GM12878 (cell line): ENCODE measurements around the gene EHF. TPM values are rescaled to one million over a fixed set of nuclear protein-coding genes. Genes with fewer than 3 reads are reported as not detected.

Source experiments
- ATF7 ChIP-seq: fragments of 450-650 bp; IDR thresholded peaks from 2 replicates; pipeline ENCODE4 v1.6.1; 2016; ENCODE audit warnings: low read depth, mild to moderate bottlenecking
- CHD1 ChIP-seq: IDR thresholded peaks from 2 replicates; pipeline ENCODE4 v1.6.1; 2012; ENCODE audit warnings: low read depth, low read length, improper control_type of control experiment
- EED ChIP-seq: sonication (generic); IDR thresholded peaks from 2 replicates; pipeline ENCODE4 v1.6.1; 2016; ENCODE audit warnings: antibody characterized with exemption, low read depth
- JUND ChIP-seq: IDR thresholded peaks from 2 replicates; pipeline ENCODE4 v1.6.1; 2012; ENCODE audit warnings: low read depth, mild to moderate bottlenecking, low read length, improper control_type of control experiment, moderate library complexity
- KLF5 ChIP-seq: fragments of 450-650 bp; IDR thresholded peaks from 2 replicates; pipeline ENCODE4 v1.6.1; 2014; ENCODE audit warnings: mild to moderate bottlenecking; ENCODE audit not compliant: partially characterized antibody
- MEF2A ChIP-seq: IDR thresholded peaks from 2 replicates; pipeline ENCODE4 v1.6.1; 2011; ENCODE audit warnings: low read depth, mild to moderate bottlenecking, low read length, moderate library complexity; ENCODE audit not compliant: insufficient read depth
- MTA3 ChIP-seq: IDR thresholded peaks from 2 replicates; pipeline ENCODE4 v1.6.1; 2012; ENCODE audit warnings: low read length, inconsistent platforms, borderline replicate concordance
- POU2F2 ChIP-seq: IDR thresholded peaks from 3 replicates; pipeline ENCODE4 v1.6.1; 2011; ENCODE audit warnings: low read depth, mild to moderate bottlenecking, low read length, borderline replicate concordance
- RAD21 ChIP-seq: IDR thresholded peaks from 2 replicates; pipeline ENCODE4 v1.6.1; 2011; ENCODE audit warnings: mild to moderate bottlenecking, low read depth, low read length, moderate library complexity; ENCODE audit not compliant: insufficient read depth
- RUNX3 ChIP-seq: IDR thresholded peaks from 2 replicates; pipeline ENCODE4 v1.6.1; 2012; ENCODE audit warnings: low read length, inconsistent platforms
- SPI1 ChIP-seq: IDR thresholded peaks from 2 replicates; pipeline ENCODE4 v1.6.1; 2011; ENCODE audit warnings: low read depth, mild to moderate bottlenecking, low read length, moderate library complexity, borderline replicate concordance; ENCODE audit not compliant: insufficient read depth
- TARDBP ChIP-seq: IDR thresholded peaks from 2 replicates; pipeline ENCODE4 v1.6.1; 2016; ENCODE audit warnings: borderline replicate concordance
- YBX1 ChIP-seq: fragments of 450-650 bp; IDR thresholded peaks from 2 replicates; pipeline ENCODE4 v1.6.1; 2016; ENCODE audit warnings: antibody characterized with exemption
- ZNF24 ChIP-seq: fragments of 450-650 bp; IDR thresholded peaks from 2 replicates; pipeline ENCODE4 v1.6.1; 2017; ENCODE audit warnings: antibody characterized with exemption, mild to moderate bottlenecking
- polyA plus RNA-seq, 11 experiments: library from polyadenylated mRNA; depleted of rRNA in 4 of 11; unstranded in 6 of 11; stranded (reverse) in 5 of 11; fragments of >200 nt; fragmentation: Nextera tagmentation in 4 of 11; fragmentation: Illumina TruSeq in 1 of 11; extraction: Ambion mirVana in 4 of 11; extraction: Trizol in 1 of 11; gene quantifications; 1 replicate in 1 of 11; 2 replicates in 10 of 11; pipeline versions ENCODE4 v1.2.1 to v1.2.3, GENCODE V29; 2011 to 2016; ENCODE audit warnings: inconsistent platforms in 2 of 11, missing spikeins in 2 of 11, low read depth in 1 of 11
- total RNA-seq, 4 experiments: library from RNA; depleted of rRNA in 3 of 4; stranded (reverse); fragments of >200 nt in 3 of 4; fragmentation: Illumina TruSeq in 1 of 4; extraction: Trizol in 1 of 4; gene quantifications; 2 replicates each; pipeline versions ENCODE4 v1.2.1 to v1.2.3, GENCODE V29; 2013 to 2021
- TF ChIP-seq, protein P1 (sequence below): fragments of 150-350 bp; IDR thresholded peaks from 2 replicates; pipeline ENCODE4 v1.6.1; 2016; ENCODE audit warnings: low read depth, low read length
- TF ChIP-seq, protein P2 (sequence below): IDR thresholded peaks from 2 replicates; pipeline ENCODE4 v1.6.1; 2011; ENCODE audit warnings: mild to moderate bottlenecking, low read depth, low read length, moderate library complexity; ENCODE audit not compliant: insufficient replicate concordance
- TF ChIP-seq, protein P3 (sequence below): fragments of 150-350 bp; IDR thresholded peaks from 2 replicates; pipeline ENCODE4 v1.6.1; 2014; ENCODE audit warnings: mild to moderate bottlenecking, low read depth, low read length
- TF ChIP-seq, protein P4 (sequence below): fragments of 450-650 bp; IDR thresholded peaks from 2 replicates; pipeline ENCODE4 v1.6.1; 2017; ENCODE audit warnings: borderline replicate concordance
- TF ChIP-seq, protein P5 (sequence below): fragments of 450-650 bp; IDR thresholded peaks from 2 replicates; pipeline ENCODE4 v1.6.1; 2017; ENCODE audit warnings: low read depth, mild to moderate bottlenecking, moderate library complexity

The EHF gene
- total and polyA plus RNA-seq, 10 of the 15 experiments (the other 5 are each of a cell fraction or from before 2014, with no cell fraction given), result 0.04 to 0.33 (median 0.06) TPM; not detected in 6

DNA sequence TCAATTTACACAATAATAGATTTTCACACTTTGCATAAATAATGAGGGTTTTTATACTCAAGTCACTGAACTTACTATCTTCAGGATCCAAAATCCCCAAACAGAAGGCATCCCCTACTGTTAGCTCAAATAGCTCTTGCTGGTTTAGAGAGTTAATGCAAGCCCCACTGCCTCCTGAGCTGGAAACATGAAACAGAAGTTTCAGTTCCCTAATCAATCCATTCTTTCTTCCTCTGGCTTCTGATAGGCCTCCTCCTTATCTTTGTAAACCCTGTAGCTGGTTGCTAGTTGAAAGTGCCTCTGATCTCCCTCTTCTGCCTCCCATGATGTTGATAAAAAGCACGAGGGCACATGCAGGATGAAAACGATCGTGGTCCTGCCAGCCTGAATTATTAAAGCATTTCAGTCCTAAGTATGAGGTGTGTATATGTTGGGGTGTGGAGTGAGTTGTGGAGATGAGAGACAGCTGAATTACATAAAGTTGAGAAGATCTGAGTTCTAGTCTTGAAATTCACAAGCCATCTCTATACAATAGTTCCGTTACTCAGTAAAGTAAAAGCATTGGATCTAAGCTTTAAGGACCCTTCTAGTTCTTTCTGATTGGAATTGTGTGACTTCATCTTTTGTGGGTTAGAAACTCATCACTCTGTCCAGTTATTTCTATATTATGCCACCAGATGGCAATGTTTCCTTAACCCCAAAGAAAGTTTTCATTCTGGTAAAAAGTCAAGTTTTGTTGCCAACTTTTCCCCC is 35.0 kb upstream of the EHF start (continued):
- TF ChIP-seq EED, result peak; percentile 53
- no peak for TF ChIP-seq ZNF24
- TF ChIP-seq MEF2A, result no peak
- TF ChIP-seq CHD1, result no peak
- peak; percentile 26 for TF ChIP-seq RUNX3
- TF ChIP-seq, protein P1, sequence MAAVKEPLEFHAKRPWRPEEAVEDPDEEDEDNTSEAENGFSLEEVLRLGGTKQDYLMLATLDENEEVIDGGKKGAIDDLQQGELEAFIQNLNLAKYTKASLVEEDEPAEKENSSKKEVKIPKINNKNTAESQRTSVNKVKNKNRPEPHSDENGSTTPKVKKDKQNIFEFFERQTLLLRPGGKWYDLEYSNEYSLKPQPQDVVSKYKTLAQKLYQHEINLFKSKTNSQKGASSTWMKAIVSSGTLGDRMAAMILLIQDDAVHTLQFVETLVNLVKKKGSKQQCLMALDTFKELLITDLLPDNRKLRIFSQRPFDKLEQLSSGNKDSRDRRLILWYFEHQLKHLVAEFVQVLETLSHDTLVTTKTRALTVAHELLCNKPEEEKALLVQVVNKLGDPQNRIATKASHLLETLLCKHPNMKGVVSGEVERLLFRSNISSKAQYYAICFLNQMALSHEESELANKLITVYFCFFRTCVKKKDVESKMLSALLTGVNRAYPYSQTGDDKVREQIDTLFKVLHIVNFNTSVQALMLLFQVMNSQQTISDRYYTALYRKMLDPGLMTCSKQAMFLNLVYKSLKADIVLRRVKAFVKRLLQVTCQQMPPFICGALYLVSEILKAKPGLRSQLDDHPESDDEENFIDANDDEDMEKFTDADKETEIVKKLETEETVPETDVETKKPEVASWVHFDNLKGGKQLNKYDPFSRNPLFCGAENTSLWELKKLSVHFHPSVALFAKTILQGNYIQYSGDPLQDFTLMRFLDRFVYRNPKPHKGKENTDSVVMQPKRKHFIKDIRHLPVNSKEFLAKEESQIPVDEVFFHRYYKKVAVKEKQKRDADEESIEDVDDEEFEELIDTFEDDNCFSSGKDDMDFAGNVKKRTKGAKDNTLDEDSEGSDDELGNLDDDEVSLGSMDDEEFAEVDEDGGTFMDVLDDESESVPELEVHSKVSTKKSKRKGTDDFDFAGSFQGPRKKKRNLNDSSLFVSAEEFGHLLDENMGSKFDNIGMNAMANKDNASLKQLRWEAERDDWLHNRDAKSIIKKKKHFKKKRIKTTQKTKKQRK, result no peak
- TF ChIP-seq TARDBP, result no peak
- TF ChIP-seq, protein P2, sequence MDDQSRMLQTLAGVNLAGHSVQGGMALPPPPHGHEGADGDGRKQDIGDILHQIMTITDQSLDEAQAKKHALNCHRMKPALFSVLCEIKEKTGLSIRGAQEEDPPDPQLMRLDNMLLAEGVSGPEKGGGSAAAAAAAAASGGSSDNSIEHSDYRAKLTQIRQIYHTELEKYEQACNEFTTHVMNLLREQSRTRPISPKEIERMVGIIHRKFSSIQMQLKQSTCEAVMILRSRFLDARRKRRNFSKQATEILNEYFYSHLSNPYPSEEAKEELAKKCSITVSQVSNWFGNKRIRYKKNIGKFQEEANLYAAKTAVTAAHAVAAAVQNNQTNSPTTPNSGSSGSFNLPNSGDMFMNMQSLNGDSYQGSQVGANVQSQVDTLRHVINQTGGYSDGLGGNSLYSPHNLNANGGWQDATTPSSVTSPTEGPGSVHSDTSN, result no peak
- TF ChIP-seq, protein P3, sequence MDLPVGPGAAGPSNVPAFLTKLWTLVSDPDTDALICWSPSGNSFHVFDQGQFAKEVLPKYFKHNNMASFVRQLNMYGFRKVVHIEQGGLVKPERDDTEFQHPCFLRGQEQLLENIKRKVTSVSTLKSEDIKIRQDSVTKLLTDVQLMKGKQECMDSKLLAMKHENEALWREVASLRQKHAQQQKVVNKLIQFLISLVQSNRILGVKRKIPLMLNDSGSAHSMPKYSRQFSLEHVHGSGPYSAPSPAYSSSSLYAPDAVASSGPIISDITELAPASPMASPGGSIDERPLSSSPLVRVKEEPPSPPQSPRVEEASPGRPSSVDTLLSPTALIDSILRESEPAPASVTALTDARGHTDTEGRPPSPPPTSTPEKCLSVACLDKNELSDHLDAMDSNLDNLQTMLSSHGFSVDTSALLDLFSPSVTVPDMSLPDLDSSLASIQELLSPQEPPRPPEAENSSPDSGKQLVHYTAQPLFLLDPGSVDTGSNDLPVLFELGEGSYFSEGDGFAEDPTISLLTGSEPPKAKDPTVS, result no peak
- TF ChIP-seq JUND, result no peak
- TF ChIP-seq RAD21, result peak; percentile 91
- TF ChIP-seq ATF7, result no peak
- TF ChIP-seq MTA3, result peak; percentile 37; the same call in 1 of the 2 replicates
- no peak for TF ChIP-seq KLF5
- TF ChIP-seq YBX1, result no peak
- TF ChIP-seq SPI1, result peak; percentile 94
- TF ChIP-seq, protein P4, sequence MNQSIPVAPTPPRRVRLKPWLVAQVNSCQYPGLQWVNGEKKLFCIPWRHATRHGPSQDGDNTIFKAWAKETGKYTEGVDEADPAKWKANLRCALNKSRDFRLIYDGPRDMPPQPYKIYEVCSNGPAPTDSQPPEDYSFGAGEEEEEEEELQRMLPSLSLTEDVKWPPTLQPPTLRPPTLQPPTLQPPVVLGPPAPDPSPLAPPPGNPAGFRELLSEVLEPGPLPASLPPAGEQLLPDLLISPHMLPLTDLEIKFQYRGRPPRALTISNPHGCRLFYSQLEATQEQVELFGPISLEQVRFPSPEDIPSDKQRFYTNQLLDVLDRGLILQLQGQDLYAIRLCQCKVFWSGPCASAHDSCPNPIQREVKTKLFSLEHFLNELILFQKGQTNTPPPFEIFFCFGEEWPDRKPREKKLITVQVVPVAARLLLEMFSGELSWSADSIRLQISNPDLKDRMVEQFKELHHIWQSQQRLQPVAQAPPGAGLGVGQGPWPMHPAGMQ, result no peak
- TF ChIP-seq, protein P5, sequence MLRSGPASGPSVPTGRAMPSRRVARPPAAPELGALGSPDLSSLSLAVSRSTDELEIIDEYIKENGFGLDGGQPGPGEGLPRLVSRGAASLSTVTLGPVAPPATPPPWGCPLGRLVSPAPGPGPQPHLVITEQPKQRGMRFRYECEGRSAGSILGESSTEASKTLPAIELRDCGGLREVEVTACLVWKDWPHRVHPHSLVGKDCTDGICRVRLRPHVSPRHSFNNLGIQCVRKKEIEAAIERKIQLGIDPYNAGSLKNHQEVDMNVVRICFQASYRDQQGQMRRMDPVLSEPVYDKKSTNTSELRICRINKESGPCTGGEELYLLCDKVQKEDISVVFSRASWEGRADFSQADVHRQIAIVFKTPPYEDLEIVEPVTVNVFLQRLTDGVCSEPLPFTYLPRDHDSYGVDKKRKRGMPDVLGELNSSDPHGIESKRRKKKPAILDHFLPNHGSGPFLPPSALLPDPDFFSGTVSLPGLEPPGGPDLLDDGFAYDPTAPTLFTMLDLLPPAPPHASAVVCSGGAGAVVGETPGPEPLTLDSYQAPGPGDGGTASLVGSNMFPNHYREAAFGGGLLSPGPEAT, result no peak
- no peak for TF ChIP-seq POU2F2
